Loucy (cell line): ENCODE results near the gene PPP1CB.

Experiments
- EZH2phosphoT487 ChIP-seq: fragments of 200-600 bp; IDR thresholded peaks from 2 replicates; pipeline ENCODE4 v1.6.1; 2018; ENCODE audit warnings: antibody characterized with exemption, mild to moderate bottlenecking, moderate library complexity, borderline replicate concordance
- TF ChIP-seq, protein P1 (sequence below): fragments of 200-600 bp; sonication (generic); conservative IDR thresholded peaks from 2 replicates; pipeline ENCODE4 v1.5.1; 2014; ENCODE audit warnings: mild to moderate bottlenecking, antibody characterized with exemption, low read length

GRCh38 chr2:28736034-28736433, 15.6 kb upstream of the PPP1CB start:
- TF ChIP-seq, protein P1, sequence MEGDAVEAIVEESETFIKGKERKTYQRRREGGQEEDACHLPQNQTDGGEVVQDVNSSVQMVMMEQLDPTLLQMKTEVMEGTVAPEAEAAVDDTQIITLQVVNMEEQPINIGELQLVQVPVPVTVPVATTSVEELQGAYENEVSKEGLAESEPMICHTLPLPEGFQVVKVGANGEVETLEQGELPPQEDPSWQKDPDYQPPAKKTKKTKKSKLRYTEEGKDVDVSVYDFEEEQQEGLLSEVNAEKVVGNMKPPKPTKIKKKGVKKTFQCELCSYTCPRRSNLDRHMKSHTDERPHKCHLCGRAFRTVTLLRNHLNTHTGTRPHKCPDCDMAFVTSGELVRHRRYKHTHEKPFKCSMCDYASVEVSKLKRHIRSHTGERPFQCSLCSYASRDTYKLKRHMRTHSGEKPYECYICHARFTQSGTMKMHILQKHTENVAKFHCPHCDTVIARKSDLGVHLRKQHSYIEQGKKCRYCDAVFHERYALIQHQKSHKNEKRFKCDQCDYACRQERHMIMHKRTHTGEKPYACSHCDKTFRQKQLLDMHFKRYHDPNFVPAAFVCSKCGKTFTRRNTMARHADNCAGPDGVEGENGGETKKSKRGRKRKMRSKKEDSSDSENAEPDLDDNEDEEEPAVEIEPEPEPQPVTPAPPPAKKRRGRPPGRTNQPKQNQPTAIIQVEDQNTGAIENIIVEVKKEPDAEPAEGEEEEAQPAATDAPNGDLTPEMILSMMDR: no peak
- no peak for TF ChIP-seq EZH2phosphoT487
